GM10248 (cell line): ENCODE results near the gene MAOB.

Experiments
- CTCF ChIA-PET: fragments of 300-600 bp; sonication (Branson Sonifier 250); formaldehyde crosslinking; extraction: SDS; loops from one replicate; lab custom pipeline; 2021; ENCODE audit warnings: antibody characterized with exemption; lab: Yijun Ruan, JAX
- POLR2A ChIA-PET: fragments of 350-650 bp; sonication (Branson Sonifier 250); formaldehyde crosslinking; extraction: SDS; loops from one replicate; lab custom pipeline; 2020; ENCODE audit warnings: antibody characterized with exemption; lab: Yijun Ruan, JAX
- DNase-seq: peaks from one replicate; pipeline ENCODE4 v3.0.0; 2012; ENCODE audit errors: extremely low spot score
- CTCF ChIP-seq: IDR thresholded peaks from 2 replicates; pipeline ENCODE4 v1.5.1; 2012; ENCODE audit warnings: mild to moderate bottlenecking, low read depth; ENCODE audit errors: extremely low read depth, missing control alignments, control extremely low read depth

Gene MAOB

GRCh38 chrX:43747476-43747875 lies 134.8 kb downstream of the MAOB start:
- DNase-seq: no peak
- POLR2A ChIA-PET: no interaction called here
- no peak for TF ChIP-seq CTCF
- CTCF ChIA-PET: interaction anchor here (1.3 kb wide), 1 partner anchor 188 kb away, joined by 3 read pairs; no protein-coding TSS in a partner anchor

GRCh38 chrX:43745938-43746721 lies 136.1 kb downstream of the MAOB start:
- no peak for DNase-seq
- ChIA-PET POLR2A (no interaction called here), CTCF (no interaction called here)
- TF ChIP-seq CTCF: no peak

- TF ChIP-seq CTCF: no peak
- ChIA-PET POLR2A (no interaction called here), CTCF (no interaction called here)
- DNase-seq: no peak
Observed at GRCh38 chrX:43744284-43744683, 138.0 kb downstream of the MAOB start.

- ChIA-PET POLR2A (no interaction called here), CTCF (no interaction called here)
- no peak for TF ChIP-seq CTCF
- no peak for DNase-seq
Observed at GRCh38 chrX:43743100-43743822, 139.0 kb downstream of the MAOB start.

- ChIA-PET POLR2A (no interaction called here), CTCF (no interaction called here)
- DNase-seq: no peak
- TF ChIP-seq CTCF: no peak
Observed at GRCh38 chrX:43741843-43742573, 140.2 kb downstream of the MAOB start.

GRCh38 chrX:43735957-43736356 lies 146.3 kb downstream of the MAOB start:
- ChIA-PET CTCF (no interaction called here), POLR2A (no interaction called here)
- DNase-seq: no peak
- TF ChIP-seq CTCF: no peak
